Mucosa of stomach (tissue), 1 donor: ENCODE results near the gene CACNA2D3.

Experiments used
- H3K27me3 ChIP-seq: one replicate; pipeline ENCODE4 v1.7.0; 2013; ENCODE audit warnings: mild to moderate bottlenecking, low read length; ENCODE audit not compliant: control insufficient read depth, insufficient read depth
- H3K36me3 ChIP-seq: one replicate; pipeline ENCODE4 v1.7.0; 2013; ENCODE audit warnings: low read length; ENCODE audit not compliant: control insufficient read depth, insufficient read depth
- H3K4me1 ChIP-seq: one replicate; pipeline ENCODE4 v1.7.0; 2013; ENCODE audit warnings: mild to moderate bottlenecking, low read length; ENCODE audit not compliant: control insufficient read depth, insufficient read depth
- H3K4me3 ChIP-seq: one replicate; pipeline ENCODE4 v1.7.0; 2013; ENCODE audit warnings: low read length
- H3K9ac ChIP-seq: one replicate; pipeline ENCODE4 v1.7.0; 2013; ENCODE audit warnings: mild to moderate bottlenecking, low read length, moderate library complexity
- H3K9me3 ChIP-seq: one replicate; pipeline ENCODE4 v1.7.0; 2013; ENCODE audit warnings: mild to moderate bottlenecking, low read length, moderate library complexity; ENCODE audit not compliant: control insufficient read depth
- donor health status: Pancreatic carcinoma.

The CACNA2D3 gene

GRCh38 chr3:54988302-54988837 is 866.0 kb downstream of the CACNA2D3 start:
- H3K9ac ChIP-seq, result no peak overlapping the region
- no peaks in the 10 kb centered on the region for H3K9me3 ChIP-seq
- H3K36me3 ChIP-seq, result no peaks in the 10 kb centered on the region
- no peak overlapping the region for H3K4me3 ChIP-seq
- H3K4me1 ChIP-seq, result no peaks in the 10 kb centered on the region
- no peaks in the 10 kb centered on the region for H3K27me3 ChIP-seq

- Histone ChIP-seq H3K9me3 (no peaks in the 10 kb centered on the region), H3K4me1 (no peaks in the 10 kb centered on the region), H3K4me3 (no peak overlapping the region), H3K9ac (no peak overlapping the region), H3K36me3 (no peaks in the 10 kb centered on the region), H3K27me3 (no peaks in the 10 kb centered on the region)
Measured at GRCh38 chr3:54988838-54989630, 866.7 kb downstream of the CACNA2D3 start.

GRCh38 chr3:54994111-54994513 is 871.8 kb downstream of the CACNA2D3 start:
- Histone ChIP-seq H3K4me1 (no peaks in the 10 kb centered on the region), H3K9ac (no peak overlapping the region)

GRCh38 chr3:54999159-54999558 is 876.8 kb downstream of the CACNA2D3 start:
- no peak overlapping the region for H3K9ac ChIP-seq
- H3K9me3 ChIP-seq, result no peaks in the 10 kb centered on the region
- H3K4me3 ChIP-seq, result no peak overlapping the region
- no peaks in the 10 kb centered on the region for H3K27me3 ChIP-seq
- H3K4me1 ChIP-seq, result no peaks in the 10 kb centered on the region
- H3K36me3 ChIP-seq, result no peaks in the 10 kb centered on the region

More at GRCh38 chr3:54994111-54994513, 871.8 kb downstream of the CACNA2D3 start:
- Histone ChIP-seq H3K27me3 (no peaks in the 10 kb centered on the region), H3K36me3 (no peaks in the 10 kb centered on the region), H3K9me3 (no peaks in the 10 kb centered on the region), H3K4me3 (no peak overlapping the region)

- H3K4me1 ChIP-seq, result no peaks in the 10 kb centered on the region
- H3K27me3 ChIP-seq, result no peaks in the 10 kb centered on the region
- no peaks in the 10 kb centered on the region for H3K36me3 ChIP-seq
- no peak overlapping the region for H3K9ac ChIP-seq
- no peak overlapping the region for H3K4me3 ChIP-seq
- no peaks in the 10 kb centered on the region for H3K9me3 ChIP-seq
Measured at GRCh38 chr3:54999811-55000210, 877.5 kb downstream of the CACNA2D3 start.

- Histone ChIP-seq H3K36me3 (no peaks in the 10 kb centered on the region), H3K27me3 (no peaks in the 10 kb centered on the region), H3K9me3 (no peaks in the 10 kb centered on the region), H3K4me1 (no peaks in the 10 kb centered on the region), H3K4me3 (no peak overlapping the region), H3K9ac (no peak overlapping the region)
Measured at GRCh38 chr3:55000546-55000945, 878.2 kb downstream of the CACNA2D3 start.

- H3K9me3 ChIP-seq, result no peaks in the 10 kb centered on the region
- no peaks in the 10 kb centered on the region for H3K36me3 ChIP-seq
- H3K9ac ChIP-seq, result no peak overlapping the region
- no peaks in the 10 kb centered on the region for H3K27me3 ChIP-seq
- no peaks in the 10 kb centered on the region for H3K4me1 ChIP-seq
- no peak overlapping the region for H3K4me3 ChIP-seq
Measured at GRCh38 chr3:55000953-55001352, 878.6 kb downstream of the CACNA2D3 start.

- Histone ChIP-seq H3K4me1 (no peaks in the 10 kb centered on the region), H3K9me3 (no peaks in the 10 kb centered on the region), H3K27me3 (no peaks in the 10 kb centered on the region), H3K36me3 (no peaks in the 10 kb centered on the region), H3K4me3 (no peak overlapping the region), H3K9ac (no peak overlapping the region)
Measured at GRCh38 chr3:55002416-55002930, 880.1 kb downstream of the CACNA2D3 start.

- H3K4me1 ChIP-seq, result no peaks in the 10 kb centered on the region
- H3K9ac ChIP-seq, result no peak overlapping the region
- no peaks in the 10 kb centered on the region for H3K27me3 ChIP-seq
- H3K36me3 ChIP-seq, result no peaks in the 10 kb centered on the region
- no peaks in the 10 kb centered on the region for H3K9me3 ChIP-seq
- H3K4me3 ChIP-seq, result no peak overlapping the region
Measured at GRCh38 chr3:55006244-55006676, 883.9 kb downstream of the CACNA2D3 start.

- H3K27me3 ChIP-seq, result no peaks in the 10 kb centered on the region
- H3K4me3 ChIP-seq, result no peak overlapping the region
- no peaks in the 10 kb centered on the region for H3K9me3 ChIP-seq
- H3K9ac ChIP-seq, result no peak overlapping the region
- no peaks in the 10 kb centered on the region for H3K4me1 ChIP-seq
- no peaks in the 10 kb centered on the region for H3K36me3 ChIP-seq
Measured at GRCh38 chr3:55007971-55008370, 885.6 kb downstream of the CACNA2D3 start.

- no peaks in the 10 kb centered on the region for H3K27me3 ChIP-seq
- H3K9ac ChIP-seq, result no peak overlapping the region
- no peaks in the 10 kb centered on the region for H3K36me3 ChIP-seq
- no peak overlapping the region for H3K4me3 ChIP-seq
- H3K9me3 ChIP-seq, result no peaks in the 10 kb centered on the region
- no peaks in the 10 kb centered on the region for H3K4me1 ChIP-seq
Measured at GRCh38 chr3:55009372-55009771, 887.0 kb downstream of the CACNA2D3 start.

- Histone ChIP-seq H3K9me3 (no peaks in the 10 kb centered on the region), H3K36me3 (no peaks in the 10 kb centered on the region), H3K4me3 (no peak overlapping the region), H3K9ac (no peak overlapping the region), H3K4me1 (no peaks in the 10 kb centered on the region), H3K27me3 (no peaks in the 10 kb centered on the region)
Measured at GRCh38 chr3:55012091-55012490, 889.7 kb downstream of the CACNA2D3 start.
